IMR-90 (cell line): ENCODE measurements around the gene RFX2. TPM values are rescaled to one million over a fixed set of nuclear protein-coding genes. Genes with fewer than 3 reads are reported as not detected.

Experiments
- ATAC-seq: fragments of 200-7000 bp; cut with Tn5 transposase; 2 replicates; pipeline ENCODE4 v1.9.1; 2020; ENCODE audit warnings: low read depth, mild to moderate bottlenecking, moderate library complexity
- BruUV-seq: library from RNA; stranded (reverse); fragments of 400-500 nt; replicated peaks from 2 replicates; lab custom pipeline; 2021; lab: Mats Ljungman, UMichigan
- CTCF ChIA-PET: fragments of 300-600 bp; formaldehyde crosslinking; extraction: SDS; loops from one replicate; lab custom pipeline; 2021; ENCODE audit warnings: antibody characterized with exemption; lab: Yijun Ruan, JAX
- POLR2A ChIA-PET: fragments of 300-600 bp; sonication (Branson Sonifier 250); formaldehyde crosslinking; loops from one replicate; lab custom pipeline; 2022; ENCODE audit warnings: antibody characterized with exemption; ENCODE audit not compliant: unreplicated experiment; lab: Charles Lee
- DNase-seq: peaks from one replicate; pipeline ENCODE4 v3.0.0; 2013
- H2AFZ ChIP-seq: replicated peaks from 2 replicates; pipeline ENCODE3; 2013; ENCODE audit warnings: low read length, mild to moderate bottlenecking; ENCODE audit not compliant: poor library complexity
- H2AK5ac ChIP-seq: 2 replicates; pipeline ENCODE4 v1.6.1; 2013; ENCODE audit warnings: low read depth, low read length, inconsistent platforms
- H2AK9ac ChIP-seq: replicated peaks from 2 replicates; pipeline ENCODE3; 2013; ENCODE audit warnings: mild to moderate bottlenecking, low read depth, low read length, moderate library complexity; ENCODE audit not compliant: poor library complexity
- H2BK120ac ChIP-seq: 2 replicates; pipeline ENCODE4 v1.6.1; 2013; ENCODE audit warnings: low read depth, low read length, inconsistent platforms
- H2BK15ac ChIP-seq: 3 replicates; pipeline ENCODE4 v1.6.1; 2013; ENCODE audit warnings: low read depth, low read length, inconsistent platforms
- H2BK20ac ChIP-seq: 2 replicates; pipeline ENCODE4 v1.6.1; 2013; ENCODE audit warnings: low read depth, mild to moderate bottlenecking, inconsistent platforms, low read length, moderate library complexity
- H2BK5ac ChIP-seq: 2 replicates; pipeline ENCODE4 v1.6.1; 2013; ENCODE audit warnings: mild to moderate bottlenecking, low read depth, low read length, inconsistent platforms; ENCODE audit not compliant: poor library complexity, severe bottlenecking
- H3K14ac ChIP-seq: replicated peaks from 2 replicates; pipeline ENCODE4 v1.6.1; 2013; ENCODE audit warnings: low read depth, low read length, inconsistent platforms
- H3K18ac ChIP-seq: 2 replicates; pipeline ENCODE4 v1.6.1; 2013; ENCODE audit warnings: low read depth, low read length, control low read depth
- H3K23ac ChIP-seq: 2 replicates; pipeline ENCODE4 v1.6.1; 2013; ENCODE audit warnings: low read depth, low read length, inconsistent platforms
- H3K27ac ChIP-seq: 2 replicates; pipeline ENCODE4 v1.5.1; 2013; ENCODE audit warnings: mild to moderate bottlenecking, control low read depth, low read length; ENCODE audit not compliant: insufficient read depth
- H3K27me3 ChIP-seq: 2 replicates; pipeline ENCODE4 v1.6.1; 2013; ENCODE audit warnings: low read length; ENCODE audit not compliant: control insufficient read depth, insufficient read depth
- H3K36me3 ChIP-seq: 2 replicates; pipeline ENCODE4 v1.6.1; 2013; ENCODE audit warnings: low read length, mixed read lengths; ENCODE audit not compliant: control insufficient read depth, insufficient read depth
- H3K4ac ChIP-seq: 2 replicates; pipeline ENCODE4 v1.6.1; 2013; ENCODE audit warnings: low read depth, low read length, inconsistent platforms
- H3K4me1 ChIP-seq: 2 replicates; pipeline ENCODE4 v1.6.1; 2013; ENCODE audit warnings: low read length, mixed read lengths; ENCODE audit not compliant: control insufficient read depth, insufficient read depth
- H3K4me2 ChIP-seq: 2 replicates; pipeline ENCODE4 v1.6.1; 2013; ENCODE audit warnings: low read depth, mild to moderate bottlenecking, control low read depth, low read length, moderate library complexity
- H3K4me3 ChIP-seq: 2 replicates; pipeline ENCODE4 v1.5.1; 2013; ENCODE audit warnings: low read depth, mild to moderate bottlenecking, control low read depth, low read length, moderate library complexity; ENCODE audit not compliant: insufficient read depth
- H3K56ac ChIP-seq: 2 replicates; pipeline ENCODE4 v1.6.1; 2013; ENCODE audit warnings: low read length, inconsistent platforms; ENCODE audit not compliant: insufficient read depth; ENCODE audit errors: extremely low read depth
- H3K79me1 ChIP-seq, 2 experiments: 2 replicates each; pipeline ENCODE4 v1.6.1; 2013; ENCODE audit warnings: low read length in 2 of 2, inconsistent platforms in 1 of 2, low read depth in 1 of 2
- H3K9ac ChIP-seq: 2 replicates; pipeline ENCODE4 v1.6.1; 2013; ENCODE audit warnings: low read depth, low read length, control low read depth
- H3K9me1 ChIP-seq: 2 replicates; pipeline ENCODE4 v1.6.1; 2013; ENCODE audit warnings: low read length, inconsistent platforms; ENCODE audit not compliant: insufficient read depth
- H3K9me3 ChIP-seq: 2 replicates; pipeline ENCODE4 v1.6.1; 2013; ENCODE audit warnings: low read length; ENCODE audit not compliant: control insufficient read depth, insufficient read depth
- H4K20me1 ChIP-seq: 2 replicates; pipeline ENCODE4 v1.6.1; 2013; ENCODE audit warnings: low read length, inconsistent platforms; ENCODE audit not compliant: insufficient read depth
- H4K5ac ChIP-seq: 2 replicates; pipeline ENCODE4 v1.6.1; 2013; ENCODE audit warnings: mild to moderate bottlenecking, low read depth, low read length, control low read depth
- H4K8ac ChIP-seq, 2 experiments: 2 replicates each; pipeline ENCODE4 v1.6.1; 2013; ENCODE audit warnings: low read depth in 2 of 2, low read length in 2 of 2, control low read depth in 1 of 2, inconsistent platforms in 1 of 2
- H4K91ac ChIP-seq: 2 replicates; pipeline ENCODE4 v1.6.1; 2013; ENCODE audit warnings: low read depth, low read length, inconsistent platforms; ENCODE audit not compliant: insufficient read depth
- BHLHE40 ChIP-seq: fragments of 150-350 bp; IDR thresholded peaks from 2 replicates; pipeline ENCODE4 v1.6.1; 2016; ENCODE audit warnings: mild to moderate bottlenecking, low read depth, low read length
- CHD1 ChIP-seq: IDR thresholded peaks from 2 replicates; pipeline ENCODE4 v1.6.1; 2012; ENCODE audit warnings: low read depth, low read length, improper control_type of control experiment
- CTCF ChIP-seq: conservative IDR thresholded peaks from 2 replicates; pipeline ENCODE4 v1.5.1; 2012; ENCODE audit warnings: mild to moderate bottlenecking, low read depth, low read length, improper control_type of control experiment
- FOS ChIP-seq: fragments of 150-350 bp; IDR thresholded peaks from 2 replicates; pipeline ENCODE4 v1.6.1; 2016; ENCODE audit warnings: low read depth, low read length
- MAZ ChIP-seq: IDR thresholded peaks from 2 replicates; pipeline ENCODE4 v1.6.1; 2012; ENCODE audit warnings: low read depth, mild to moderate bottlenecking, low read length, improper control_type of control experiment, moderate library complexity, borderline replicate concordance
- RAD21 ChIP-seq: IDR thresholded peaks from 2 replicates; pipeline ENCODE4 v1.6.1; 2012; ENCODE audit warnings: low read length, improper control_type of control experiment
- WGBS, 2 experiments: methylation state at CpG; one replicate each; pipeline versions ENCODE4 v1.1.5 to v1.1.7; 2013; ENCODE audit warnings: missing lambda C conversion rate in 2 of 2; ENCODE audit not compliant: insufficient read length in 1 of 2; ENCODE audit errors: extremely low coverage in 2 of 2; 5-methylcytosine and 5-hydroxymethylcytosine counted together
- dilution Hi-C: fragments of 300-500 bp; cut with HindIII; formaldehyde crosslinking; loops from one replicate; pipeline ENCODE4 v1.14.3; 2018; ENCODE audit warnings: low sequenced_read_pairs; ENCODE audit not compliant: unreplicated experiment
- in situ Hi-C: fragments of 300-500 bp; cut with MboI; formaldehyde crosslinking; loops from 3 replicates; pipeline ENCODE4 v1.14.3; 2019; ENCODE audit warnings: low sequenced_read_pairs, inconsistent platforms, mixed read lengths
- intact Hi-C: fragments of 100-400 bp; cut with micrococcal nuclease; formaldehyde crosslinking; loops from 2 replicates; pipeline ENCODE4 v1.10.0; 2022
- polyA plus RNA-seq, 3 experiments: library from polyadenylated mRNA; depleted of rRNA; stranded (reverse); fragments of >200 nt; gene quantifications; 2 replicates each; pipeline ENCODE4 v1.2.3, GENCODE V29; 2012; ENCODE audit warnings: low replicate concordance in 1 of 3
- total RNA-seq: library from RNA; depleted of rRNA; stranded (reverse); fragments of >200 nt; gene quantifications from 2 replicates; pipeline ENCODE4 v1.2.3, GENCODE V29; 2012

RFX2 gene
- total and polyA plus RNA-seq, 2 of the 4 experiments (the other 2 are of a cell fraction), result 2.2 to 4.9 TPM

GRCh38 chr19:5961969-5962945 is 148.0 kb downstream of the RFX2 start:
- peak; percentile 66 for DNase-seq
- Histone ChIP-seq H2BK20ac (peak overlapping the region; percentile 86), H3K79me1 (peaks cover 35 to 94% of the 10 kb centered on the region in 2 experiments), H3K27me3 (no peaks in the 10 kb centered on the region), H3K9ac (peak overlapping the region; percentile 65; the same call in 1 of the 2 replicates), H2BK15ac (peak overlapping the region; percentile 90; the same call in 2 of the 3 replicates), H2AK9ac (peak overlapping the region; percentile 90), H3K36me3 (peaks cover 5% of the 10 kb centered on the region; the same call in 1 of the 2 replicates), H4K8ac (peak overlapping the region; percentile 38 to 86; a peak in 3 of 4 replicates), H2AK5ac (peak overlapping the region; percentile 97), H3K4me2 (peak overlapping the region; percentile 30), H3K14ac (peak overlapping the region; percentile 97), H3K4me3 (no peak overlapping the region), H4K91ac (peak overlapping the region; percentile 88), H3K4ac (peak overlapping the region; percentile 96), H4K5ac (peak overlapping the region; percentile 74), H2BK120ac (peak overlapping the region; percentile 93), H3K9me3 (no peaks in the 10 kb centered on the region), H3K23ac (peak overlapping the region; percentile 98), H2BK5ac (peak overlapping the region; percentile 88), H2AFZ (peak overlapping the region; percentile 78), H3K27ac (peak overlapping the region; percentile 71), H3K18ac (peak overlapping the region; percentile 70), H3K9me1 (peaks cover 67% of the 10 kb centered on the region), H3K4me1 (peaks cover 51% of the 10 kb centered on the region), H3K56ac (peak overlapping the region; percentile 77), H4K20me1 (peaks cover 91% of the 10 kb centered on the region)
- CTCF ChIA-PET, result no interaction called here
- 25% methylated on average over 7 of the region's 29 CpGs; no CpG with 5 or more reads in 1 of the 2 experiments for WGBS, 2 experiments
- dilution Hi-C loops (no loop called here), in situ Hi-C loops (no loop called here), intact Hi-C loops (loop anchor here (1.0 to 10.0 kb wide), 2 partner anchors 27 to 157 kb away; partner anchors contain the start of gene NRTN)
- POLR2A ChIA-PET, result interaction anchor here (0.6 kb wide), 1 partner anchor 508 kb away, joined by 11 read pairs; no protein-coding TSS in a partner anchor
- BruUV-seq, result no TSS peak
- ATAC-seq, result peak; percentile 70
- no peak for TF ChIP-seq FOS
- TF ChIP-seq CHD1, result no peak
- no peak for TF ChIP-seq CTCF
- no peak for TF ChIP-seq MAZ
- peak; percentile 60; the same call in 1 of the 2 replicates for TF ChIP-seq BHLHE40
- no peak for TF ChIP-seq RAD21
